Fibroblast of the conjunctiva (primary cell): ENCODE measurements around the gene PLEKHG5.

ENCODE experiments used
- DNase-seq: peaks from one replicate; pipeline ENCODE4 v3.0.0-alpha.2; 2010; ENCODE audit warnings: low read depth

The PLEKHG5 gene

GRCh38 chr1:6510493-6510892 is 19.0 kb upstream of the PLEKHG5 start:
- no peak for DNase-seq

GRCh38 chr1:6509919-6510291 is 18.4 kb upstream of the PLEKHG5 start:
- no peak for DNase-seq

- DNase-seq, result no peak
Observed at GRCh38 chr1:6509220-6509918, 17.9 kb upstream of the PLEKHG5 start.

- no peak for DNase-seq
Observed at GRCh38 chr1:6508816-6509189, 17.3 kb upstream of the PLEKHG5 start.

GRCh38 chr1:6508154-6508815 is 16.8 kb upstream of the PLEKHG5 start:
- DNase-seq, result no peak

GRCh38 chr1:6507461-6507911 is 16.0 kb upstream of the PLEKHG5 start:
- no peak for DNase-seq

- DNase-seq, result no peak
Observed at GRCh38 chr1:6507037-6507428, 15.6 kb upstream of the PLEKHG5 start.

GRCh38 chr1:6506210-6507036 is 15.0 kb upstream of the PLEKHG5 start:
- DNase-seq, result no peak

GRCh38 chr1:6505367-6506209 is 14.1 kb upstream of the PLEKHG5 start:
- no peak for DNase-seq

- DNase-seq, result no peak
Observed at GRCh38 chr1:6504887-6505286, 13.4 kb upstream of the PLEKHG5 start.

- DNase-seq, result no peak
Observed at GRCh38 chr1:6503884-6504602, 12.6 kb upstream of the PLEKHG5 start.

- DNase-seq, result no peak
Observed at GRCh38 chr1:6502000-6502891, 10.8 kb upstream of the PLEKHG5 start.

GRCh38 chr1:6501279-6501813 is 9.9 kb upstream of the PLEKHG5 start:
- DNase-seq, result no peak

GRCh38 chr1:6500544-6501278 is 9.2 kb upstream of the PLEKHG5 start:
- peak; percentile 29 for DNase-seq

GRCh38 chr1:6499296-6499695 is 7.8 kb upstream of the PLEKHG5 start:
- DNase-seq, result no peak

- DNase-seq, result no peak
Observed at GRCh38 chr1:6498576-6499111, 7.2 kb upstream of the PLEKHG5 start.

- DNase-seq, result no peak
Observed at GRCh38 chr1:6497867-6498575, 6.6 kb upstream of the PLEKHG5 start.

- no peak for DNase-seq
Observed at GRCh38 chr1:6497215-6497866, 5.9 kb upstream of the PLEKHG5 start.
